HCT116 (cell line): Measurements from ENCODE around the gene SPSB4.

Experiments used
- EZH2 ChIP-seq: fragments of 200-600 bp; sonication (generic); IDR thresholded peaks from 2 replicates; pipeline ENCODE4 v1.6.1; 2017; ENCODE audit warnings: antibody characterized with exemption, mixed run types
- EZH2phosphoT487 ChIP-seq: fragments of 200-600 bp; IDR thresholded peaks from 2 replicates; pipeline ENCODE4 v1.6.1; 2018; ENCODE audit warnings: antibody characterized with exemption, borderline replicate concordance
- JUND ChIP-seq: IDR thresholded peaks from 2 replicates; pipeline ENCODE4 v1.6.1; 2012
- POLR2A ChIP-seq: IDR thresholded peaks from 2 replicates; pipeline ENCODE4 v1.7.0; 2011; ENCODE audit warnings: borderline replicate concordance; ENCODE audit not compliant: insufficient read depth, insufficient read length; ENCODE audit errors: extremely low read depth
- POLR2AphosphoS5 ChIP-seq: IDR thresholded peaks from 2 replicates; pipeline ENCODE4 v1.6.1; 2011; ENCODE audit warnings: mild to moderate bottlenecking, low read depth, low read length, moderate library complexity
- TCF7L2 ChIP-seq: IDR thresholded peaks from 2 replicates; pipeline ENCODE4 v1.7.0; 2011; ENCODE audit warnings: borderline replicate concordance, inconsistent platforms; ENCODE audit not compliant: insufficient read depth, insufficient read length; ENCODE audit errors: extremely low read depth
- YY1 ChIP-seq: IDR thresholded peaks from 2 replicates; pipeline ENCODE4 v1.6.1; 2011; ENCODE audit warnings: low read length, low read depth, moderate library complexity, mild to moderate bottlenecking; ENCODE audit not compliant: insufficient replicate concordance; ENCODE audit errors: extremely low read depth
- TF ChIP-seq, protein P1 (sequence below): IDR thresholded peaks from 2 replicates; pipeline ENCODE4 v1.6.1; 2011; ENCODE audit warnings: mild to moderate bottlenecking, low read length, moderate library complexity; ENCODE audit not compliant: insufficient replicate concordance; ENCODE audit errors: extremely low read depth
- TF ChIP-seq, protein P2 (sequence below): IDR thresholded peaks from 2 replicates; pipeline ENCODE4 v1.6.1; 2012; ENCODE audit warnings: low read depth
- TF ChIP-seq, protein P3 (sequence below): IDR thresholded peaks from 2 replicates; pipeline ENCODE4 v1.6.1; 2012
- TF ChIP-seq, protein P4 (sequence below), 3 experiments: fragments of 200-600 bp in 1 of 3; sonication (generic) in 1 of 3; IDR thresholded peaks in 2 of 3; conservative IDR thresholded peaks in 1 of 3; 2 replicates each; pipeline ENCODE4 v1.5.1; 2012 to 2017; ENCODE audit warnings: low read depth in 2 of 3, low read length in 2 of 3, antibody characterized with exemption in 1 of 3, borderline replicate concordance in 1 of 3, control low read depth in 1 of 3, mild to moderate bottlenecking in 1 of 3, mixed read lengths in 1 of 3, mixed run types in 1 of 3, moderate library complexity in 1 of 3; ENCODE audit not compliant: insufficient read depth in 1 of 3
- TF ChIP-seq, protein P5 (sequence below): IDR thresholded peaks from 2 replicates; pipeline ENCODE4 v1.6.1; 2012

DNA sequence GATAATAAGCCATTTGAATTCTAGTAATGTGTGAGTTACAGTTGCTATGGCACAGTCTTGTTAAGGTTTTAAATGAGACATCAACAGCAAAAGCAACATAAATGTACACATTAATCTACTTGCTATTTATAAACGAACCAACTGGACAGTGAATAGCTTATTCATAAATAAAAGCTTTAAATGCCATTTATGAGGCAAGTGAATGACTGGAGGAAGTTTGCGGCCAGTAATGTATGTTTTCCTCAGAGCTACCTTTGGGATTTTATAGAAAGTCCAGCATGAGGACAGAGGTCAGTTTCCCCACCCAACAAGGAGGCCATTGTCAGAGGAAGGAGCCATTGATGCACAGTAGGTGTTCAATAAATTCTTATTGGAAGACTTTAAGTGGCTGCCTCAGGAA is 132.5 kb downstream of the SPSB4 start:
- TF ChIP-seq TCF7L2, result no peak
- TF ChIP-seq, protein P1, sequence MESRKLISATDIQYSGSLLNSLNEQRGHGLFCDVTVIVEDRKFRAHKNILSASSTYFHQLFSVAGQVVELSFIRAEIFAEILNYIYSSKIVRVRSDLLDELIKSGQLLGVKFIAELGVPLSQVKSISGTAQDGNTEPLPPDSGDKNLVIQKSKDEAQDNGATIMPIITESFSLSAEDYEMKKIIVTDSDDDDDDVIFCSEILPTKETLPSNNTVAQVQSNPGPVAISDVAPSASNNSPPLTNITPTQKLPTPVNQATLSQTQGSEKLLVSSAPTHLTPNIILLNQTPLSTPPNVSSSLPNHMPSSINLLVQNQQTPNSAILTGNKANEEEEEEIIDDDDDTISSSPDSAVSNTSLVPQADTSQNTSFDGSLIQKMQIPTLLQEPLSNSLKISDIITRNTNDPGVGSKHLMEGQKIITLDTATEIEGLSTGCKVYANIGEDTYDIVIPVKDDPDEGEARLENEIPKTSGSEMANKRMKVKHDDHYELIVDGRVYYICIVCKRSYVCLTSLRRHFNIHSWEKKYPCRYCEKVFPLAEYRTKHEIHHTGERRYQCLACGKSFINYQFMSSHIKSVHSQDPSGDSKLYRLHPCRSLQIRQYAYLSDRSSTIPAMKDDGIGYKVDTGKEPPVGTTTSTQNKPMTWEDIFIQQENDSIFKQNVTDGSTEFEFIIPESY, result no peak
- no peak for TF ChIP-seq JUND
- TF ChIP-seq EZH2phosphoT487, result no peak
- TF ChIP-seq, protein P2, sequence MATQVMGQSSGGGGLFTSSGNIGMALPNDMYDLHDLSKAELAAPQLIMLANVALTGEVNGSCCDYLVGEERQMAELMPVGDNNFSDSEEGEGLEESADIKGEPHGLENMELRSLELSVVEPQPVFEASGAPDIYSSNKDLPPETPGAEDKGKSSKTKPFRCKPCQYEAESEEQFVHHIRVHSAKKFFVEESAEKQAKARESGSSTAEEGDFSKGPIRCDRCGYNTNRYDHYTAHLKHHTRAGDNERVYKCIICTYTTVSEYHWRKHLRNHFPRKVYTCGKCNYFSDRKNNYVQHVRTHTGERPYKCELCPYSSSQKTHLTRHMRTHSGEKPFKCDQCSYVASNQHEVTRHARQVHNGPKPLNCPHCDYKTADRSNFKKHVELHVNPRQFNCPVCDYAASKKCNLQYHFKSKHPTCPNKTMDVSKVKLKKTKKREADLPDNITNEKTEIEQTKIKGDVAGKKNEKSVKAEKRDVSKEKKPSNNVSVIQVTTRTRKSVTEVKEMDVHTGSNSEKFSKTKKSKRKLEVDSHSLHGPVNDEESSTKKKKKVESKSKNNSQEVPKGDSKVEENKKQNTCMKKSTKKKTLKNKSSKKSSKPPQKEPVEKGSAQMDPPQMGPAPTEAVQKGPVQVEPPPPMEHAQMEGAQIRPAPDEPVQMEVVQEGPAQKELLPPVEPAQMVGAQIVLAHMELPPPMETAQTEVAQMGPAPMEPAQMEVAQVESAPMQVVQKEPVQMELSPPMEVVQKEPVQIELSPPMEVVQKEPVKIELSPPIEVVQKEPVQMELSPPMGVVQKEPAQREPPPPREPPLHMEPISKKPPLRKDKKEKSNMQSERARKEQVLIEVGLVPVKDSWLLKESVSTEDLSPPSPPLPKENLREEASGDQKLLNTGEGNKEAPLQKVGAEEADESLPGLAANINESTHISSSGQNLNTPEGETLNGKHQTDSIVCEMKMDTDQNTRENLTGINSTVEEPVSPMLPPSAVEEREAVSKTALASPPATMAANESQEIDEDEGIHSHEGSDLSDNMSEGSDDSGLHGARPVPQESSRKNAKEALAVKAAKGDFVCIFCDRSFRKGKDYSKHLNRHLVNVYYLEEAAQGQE, result no peak
- TF ChIP-seq, protein P3, sequence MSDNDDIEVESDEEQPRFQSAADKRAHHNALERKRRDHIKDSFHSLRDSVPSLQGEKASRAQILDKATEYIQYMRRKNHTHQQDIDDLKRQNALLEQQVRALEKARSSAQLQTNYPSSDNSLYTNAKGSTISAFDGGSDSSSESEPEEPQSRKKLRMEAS, result no peak
- TF ChIP-seq, protein P4, sequence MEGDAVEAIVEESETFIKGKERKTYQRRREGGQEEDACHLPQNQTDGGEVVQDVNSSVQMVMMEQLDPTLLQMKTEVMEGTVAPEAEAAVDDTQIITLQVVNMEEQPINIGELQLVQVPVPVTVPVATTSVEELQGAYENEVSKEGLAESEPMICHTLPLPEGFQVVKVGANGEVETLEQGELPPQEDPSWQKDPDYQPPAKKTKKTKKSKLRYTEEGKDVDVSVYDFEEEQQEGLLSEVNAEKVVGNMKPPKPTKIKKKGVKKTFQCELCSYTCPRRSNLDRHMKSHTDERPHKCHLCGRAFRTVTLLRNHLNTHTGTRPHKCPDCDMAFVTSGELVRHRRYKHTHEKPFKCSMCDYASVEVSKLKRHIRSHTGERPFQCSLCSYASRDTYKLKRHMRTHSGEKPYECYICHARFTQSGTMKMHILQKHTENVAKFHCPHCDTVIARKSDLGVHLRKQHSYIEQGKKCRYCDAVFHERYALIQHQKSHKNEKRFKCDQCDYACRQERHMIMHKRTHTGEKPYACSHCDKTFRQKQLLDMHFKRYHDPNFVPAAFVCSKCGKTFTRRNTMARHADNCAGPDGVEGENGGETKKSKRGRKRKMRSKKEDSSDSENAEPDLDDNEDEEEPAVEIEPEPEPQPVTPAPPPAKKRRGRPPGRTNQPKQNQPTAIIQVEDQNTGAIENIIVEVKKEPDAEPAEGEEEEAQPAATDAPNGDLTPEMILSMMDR (IDR thresholded peaks at IDR 0.05 in 2 of 3, conservative IDR thresholded peaks at IDR 0.05 in 1 of 3; ENCODE audit: borderline replicate concordance in 1 of 3, insufficient read depth in 1 of 3, low read depth in 2 of 3, low read length in 2 of 3), result no peak
- no peak for TF ChIP-seq EZH2
- no peak for TF ChIP-seq POLR2A
- no peak for TF ChIP-seq POLR2AphosphoS5
- no peak for TF ChIP-seq YY1
- TF ChIP-seq, protein P5, sequence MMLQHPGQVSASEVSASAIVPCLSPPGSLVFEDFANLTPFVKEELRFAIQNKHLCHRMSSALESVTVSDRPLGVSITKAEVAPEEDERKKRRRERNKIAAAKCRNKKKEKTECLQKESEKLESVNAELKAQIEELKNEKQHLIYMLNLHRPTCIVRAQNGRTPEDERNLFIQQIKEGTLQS, result no peak
